Measurements from ENCODE around the gene PAPSS1.

Gene PAPSS1

GRCh38 chr4:107629318-107629717 is 90.7 kb downstream of the PAPSS1 start:
- DNase-seq (ENCODE audit: low read depth, low spot score): no peak

- DNase-seq (ENCODE audit: low read depth, low spot score): no peak
Observed at GRCh38 chr4:107625391-107625902, 94.6 kb downstream of the PAPSS1 start.

GRCh38 chr4:107624024-107624423 is 96.0 kb downstream of the PAPSS1 start:
- no peak for DNase-seq (ENCODE audit: low read depth, low spot score)

DNA sequence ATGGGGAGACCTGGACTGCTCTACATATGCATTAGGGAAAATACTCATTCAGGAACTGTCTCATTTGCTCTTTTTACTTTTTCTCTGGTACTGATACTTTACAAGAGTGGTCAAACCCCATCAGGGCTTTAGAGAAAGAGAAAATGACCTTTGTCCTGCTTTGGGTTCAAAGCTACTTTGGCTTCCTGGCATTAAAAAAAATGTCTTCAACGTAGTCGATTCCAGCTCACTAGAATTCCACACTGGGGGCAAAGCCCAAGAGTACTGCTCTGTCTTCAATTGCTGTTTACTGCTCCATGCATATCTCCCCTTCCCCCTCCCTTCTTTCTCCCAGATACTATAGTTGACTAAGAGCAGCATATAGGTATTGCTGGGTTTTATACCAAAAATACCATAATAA is 98.0 kb downstream of the PAPSS1 start:
- DNase-seq (ENCODE audit: low read depth, low spot score): no peak

DNA sequence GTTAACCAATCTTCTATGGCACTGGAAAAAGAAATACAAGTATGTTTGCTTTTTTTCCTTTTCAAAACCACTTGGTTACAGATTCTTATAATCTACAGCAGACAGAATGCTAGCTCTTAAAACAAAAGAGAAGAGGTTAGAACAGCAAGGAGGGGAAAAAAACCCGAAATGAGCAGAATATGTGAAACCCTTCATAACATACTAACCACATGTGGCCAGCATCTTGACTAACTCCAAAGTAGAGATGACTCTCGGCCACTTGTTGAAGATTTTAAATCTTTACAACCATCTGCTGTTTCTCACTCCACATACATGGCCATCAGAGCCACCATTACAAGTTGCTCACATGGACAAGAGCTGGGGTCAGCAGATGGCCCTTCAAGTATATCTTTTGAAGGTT is 100.3 kb downstream of the PAPSS1 start:
- no peak for DNase-seq (ENCODE audit: low read depth, low spot score)

DNA sequence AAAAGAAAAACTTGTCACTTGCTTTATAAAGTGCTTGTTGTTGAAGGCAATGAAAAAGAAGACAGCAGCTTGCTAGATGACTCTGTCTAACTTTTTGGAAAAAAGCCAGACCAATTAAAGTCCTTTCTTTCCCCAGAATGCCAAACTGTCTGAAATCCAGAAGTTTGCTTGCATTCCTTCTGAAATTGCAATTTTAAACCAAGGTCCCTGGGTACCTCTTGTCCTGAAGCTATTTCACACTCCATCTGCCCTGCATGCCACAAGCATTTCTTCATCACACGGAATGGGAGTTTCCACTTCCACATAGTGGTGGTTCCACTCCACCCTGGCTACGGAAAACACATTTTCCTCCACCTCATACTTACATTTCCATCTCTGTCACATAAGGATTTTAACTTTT is 101.0 kb downstream of the PAPSS1 start:
- DNase-seq (ENCODE audit: low read depth, low spot score): no peak

- no peak for DNase-seq (ENCODE audit: low read depth, low spot score)
Observed at GRCh38 chr4:107618656-107619055, 101.4 kb downstream of the PAPSS1 start.

DNA sequence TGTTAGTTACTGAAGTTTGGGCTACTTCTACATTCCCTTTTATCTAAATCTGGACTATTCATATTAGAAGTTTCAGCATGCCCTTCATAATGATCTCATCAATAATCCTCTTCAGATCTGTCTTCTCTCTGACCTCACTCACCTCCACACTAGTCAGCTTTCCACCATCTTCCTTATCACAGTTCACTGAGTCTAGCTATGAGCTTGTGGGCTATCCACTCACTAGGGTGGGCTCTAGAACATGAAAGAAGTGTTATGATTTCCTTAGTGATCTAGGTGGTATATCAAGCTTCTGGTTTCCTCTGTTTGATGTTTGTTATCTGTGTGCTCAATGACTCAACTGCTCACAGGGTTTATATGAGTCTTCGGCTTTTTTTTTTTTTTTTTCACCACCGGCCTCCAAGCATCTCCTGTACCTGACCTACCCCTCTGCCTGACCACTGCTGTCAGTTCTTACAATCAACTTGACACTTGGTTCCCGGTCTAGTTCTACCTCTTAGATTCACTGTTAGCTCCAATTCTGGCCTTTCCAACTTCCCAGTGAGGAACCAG is 103.1 kb downstream of the PAPSS1 start:
- DNase-seq (ENCODE audit: low read depth, low spot score): no peak

DNA sequence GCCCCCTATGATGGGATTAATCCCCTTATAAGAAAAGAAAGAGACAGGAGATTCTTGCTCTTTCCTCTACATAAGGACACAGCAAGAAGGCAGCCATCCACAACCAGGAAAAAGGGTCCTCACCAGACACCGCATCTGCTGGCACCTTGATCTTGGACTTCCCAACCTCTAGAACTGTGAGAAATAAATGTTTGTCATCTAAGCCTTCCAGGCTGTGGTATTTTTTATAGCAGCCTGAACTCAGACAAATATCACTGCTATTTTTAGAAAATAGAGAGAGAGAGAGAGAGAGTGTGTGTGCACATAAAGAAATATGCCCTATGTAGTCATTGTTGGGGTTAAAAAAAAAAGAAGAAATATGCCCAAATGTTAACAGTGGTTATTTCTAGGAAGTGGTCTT is 104.2 kb downstream of the PAPSS1 start:
- no peak for DNase-seq (ENCODE audit: low read depth, low spot score)

- no peak for DNase-seq (ENCODE audit: low read depth, low spot score)
Observed at GRCh38 chr4:107603430-107603829, 116.6 kb downstream of the PAPSS1 start.

DNA sequence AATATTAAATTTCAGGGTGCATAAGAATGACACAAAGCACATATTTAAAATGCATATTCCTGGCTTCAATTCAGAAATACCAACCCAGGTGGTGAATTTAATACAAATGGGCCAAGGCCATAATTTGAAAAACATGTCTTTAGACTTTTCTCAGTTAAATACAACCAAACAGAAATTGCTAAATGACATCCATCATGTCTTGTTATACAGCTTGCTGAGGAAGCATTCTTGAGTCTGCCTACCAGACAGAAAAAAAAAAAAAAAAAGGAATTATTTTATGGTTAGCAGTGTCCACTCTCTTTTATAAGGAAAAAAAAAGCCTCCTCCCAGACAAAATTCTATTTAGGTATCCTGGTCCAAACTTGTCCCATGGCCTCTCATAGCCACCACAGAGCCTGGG is 119.1 kb downstream of the PAPSS1 start:
- DNase-seq (ENCODE audit: low read depth, low spot score): no peak

- DNase-seq (ENCODE audit: low read depth, low spot score): no peak
Observed at GRCh38 chr4:107600436-107600835, 119.6 kb downstream of the PAPSS1 start.

GRCh38 chr4:107599841-107600240 is 120.2 kb downstream of the PAPSS1 start:
- DNase-seq (ENCODE audit: low read depth, low spot score): no peak

DNA sequence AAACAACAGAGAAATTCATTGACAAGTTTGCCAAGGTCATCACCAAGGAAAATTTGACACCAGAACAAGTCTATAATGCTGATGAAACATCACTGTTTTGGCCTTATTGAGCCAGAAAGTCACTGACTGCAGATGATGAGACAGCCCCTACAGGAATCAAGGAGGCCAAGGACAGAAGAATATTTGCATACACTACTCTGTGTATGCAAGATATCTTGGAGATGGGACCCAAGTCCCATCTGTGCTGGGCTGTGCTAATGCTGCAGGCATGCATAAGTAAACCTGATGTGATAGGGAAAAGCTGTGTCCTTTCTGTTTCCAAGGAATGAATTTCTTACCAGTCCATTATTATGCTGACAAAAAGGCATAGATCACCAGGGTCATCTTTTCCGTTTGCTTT is 126.8 kb downstream of the PAPSS1 start:
- DNase-seq (ENCODE audit: low read depth, low spot score): no peak

- no peak for DNase-seq (ENCODE audit: low read depth, low spot score)
Observed at GRCh38 chr4:107592519-107592918, 127.5 kb downstream of the PAPSS1 start.

DNA sequence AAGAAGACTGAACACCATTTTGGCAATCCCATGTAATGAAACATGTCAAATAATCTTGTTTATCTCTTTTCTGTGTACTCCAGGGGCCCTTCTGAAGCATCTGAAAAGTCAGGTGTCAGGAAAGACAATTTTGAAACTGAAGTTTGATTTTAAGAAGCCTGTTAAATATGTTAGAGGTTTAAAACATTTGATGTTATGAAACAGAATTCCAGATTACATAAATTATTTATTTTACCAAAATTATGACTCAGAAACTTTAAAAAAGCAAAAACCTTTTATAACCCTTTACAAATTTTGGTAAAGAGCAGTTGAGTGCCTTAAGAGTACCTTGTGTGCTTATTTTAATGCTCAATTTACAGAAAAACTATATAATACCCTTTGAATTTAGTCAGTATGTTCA is 130.8 kb downstream of the PAPSS1 start:
- no peak for DNase-seq (ENCODE audit: low read depth, low spot score)

DNA sequence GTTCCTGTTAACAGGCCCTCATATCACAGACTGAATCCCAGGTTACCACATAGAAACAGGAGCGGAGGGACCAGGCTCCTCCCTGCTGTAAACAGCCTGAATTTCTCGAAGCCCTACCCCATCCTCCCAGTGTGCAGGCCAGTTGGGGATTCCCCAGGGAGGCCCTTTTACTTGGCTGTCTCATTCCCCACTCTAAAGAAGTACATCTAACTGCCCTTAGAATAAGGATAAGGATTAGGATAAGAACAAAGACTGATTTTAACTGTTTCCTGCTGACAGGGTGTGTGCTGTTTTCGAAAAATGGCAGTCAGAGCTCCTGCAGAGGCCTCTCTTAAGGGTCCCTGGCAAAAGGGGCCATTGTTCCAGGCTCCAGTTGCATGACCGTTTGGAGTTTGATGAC is 133.7 kb downstream of the PAPSS1 start:
- DNase-seq (ENCODE audit: low read depth, low spot score): no peak

DNA sequence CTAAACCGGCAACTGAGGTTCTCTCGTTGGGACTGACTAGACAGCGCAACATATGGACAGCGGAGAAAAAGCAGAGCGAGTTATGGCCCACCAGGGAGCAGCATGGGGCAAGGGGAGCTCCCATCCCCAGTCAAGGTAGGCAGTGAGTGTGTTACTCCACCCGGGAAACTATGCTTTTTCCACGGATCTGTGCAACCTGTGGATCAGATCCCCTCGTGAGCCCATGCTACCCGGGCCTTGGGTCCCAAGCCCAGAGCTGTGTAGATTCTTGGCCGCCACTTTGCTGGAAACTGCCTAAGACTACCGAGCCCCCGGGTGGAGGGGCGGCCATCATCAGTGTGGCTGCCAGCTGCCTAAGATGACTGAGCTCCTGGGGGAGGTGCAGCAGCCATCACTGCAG is 140.9 kb downstream of the PAPSS1 start:
- no peak for DNase-seq (ENCODE audit: low read depth, low spot score)

DNA sequence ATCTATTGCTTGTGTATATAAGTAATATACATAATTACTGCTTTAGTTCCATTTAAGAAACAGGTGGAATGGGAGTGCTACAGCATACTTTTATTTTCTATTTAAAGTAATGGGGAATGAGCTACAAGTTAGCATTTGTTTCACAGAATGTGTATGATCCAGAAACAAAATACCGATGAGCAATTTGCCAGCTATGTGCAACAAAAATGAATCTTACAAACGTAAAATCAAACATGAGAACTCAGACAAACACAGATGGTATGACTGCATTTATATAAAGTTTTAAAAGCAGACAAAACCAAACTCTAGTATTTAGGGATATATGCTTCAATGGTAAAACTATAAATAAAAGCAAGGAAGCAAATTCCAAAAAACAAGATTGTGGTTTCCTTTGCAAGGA is 141.7 kb downstream of the PAPSS1 start:
- DNase-seq (ENCODE audit: low read depth, low spot score): no peak

DNA sequence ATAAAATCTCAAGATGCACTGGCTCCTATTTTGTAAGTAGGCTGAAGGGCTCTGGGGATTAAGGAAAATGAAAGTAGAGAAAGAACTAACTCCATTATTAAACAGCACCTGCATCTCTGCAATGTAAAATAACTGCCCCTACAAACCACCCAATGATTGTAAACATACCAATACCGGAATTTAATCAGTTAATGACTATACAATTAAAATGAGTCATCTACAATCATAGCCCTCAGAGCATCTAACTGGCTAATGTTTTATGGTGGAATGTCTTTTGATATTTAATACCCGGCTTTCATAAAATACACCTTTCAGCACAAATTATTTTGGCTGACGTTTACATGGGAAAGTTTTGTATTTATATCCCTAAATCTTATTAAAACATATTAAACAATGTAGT is 142.3 kb downstream of the PAPSS1 start:
- DNase-seq (ENCODE audit: low read depth, low spot score): no peak

- no peak for DNase-seq (ENCODE audit: low read depth, low spot score)
Observed at GRCh38 chr4:107575243-107575642, 144.8 kb downstream of the PAPSS1 start.

- no peak for DNase-seq (ENCODE audit: low read depth, low spot score)
Observed at GRCh38 chr4:107572281-107572680, 147.8 kb downstream of the PAPSS1 start.

- DNase-seq (ENCODE audit: low read depth, low spot score): no peak
Observed at GRCh38 chr4:107570952-107571351, 149.1 kb downstream of the PAPSS1 start.

DNA sequence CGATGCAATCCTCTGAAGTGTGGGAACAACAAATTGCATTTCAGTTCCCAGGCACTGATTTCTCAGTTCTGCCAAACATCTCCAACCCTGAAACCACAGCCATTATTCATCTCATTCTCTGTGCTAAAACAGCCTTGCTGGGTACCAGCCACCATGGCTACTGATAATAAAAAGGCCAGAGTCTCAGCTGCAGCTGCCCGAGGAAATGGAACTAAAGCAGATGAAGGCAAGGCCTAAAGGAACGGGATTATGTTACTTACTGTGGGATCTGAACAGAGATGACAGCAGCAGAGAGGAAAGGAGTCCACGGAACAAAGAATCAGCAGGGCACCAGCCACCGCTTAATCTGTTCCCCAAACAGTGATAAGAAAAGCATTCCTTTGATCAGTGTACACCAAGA is 155.7 kb downstream of the PAPSS1 start:
- no peak for DNase-seq (ENCODE audit: low read depth, low spot score)

Data from smooth muscle cell of the brain vasculature (primary cell).